ENCODE results near the gene ASIC2.

The ASIC2 gene

DNA sequence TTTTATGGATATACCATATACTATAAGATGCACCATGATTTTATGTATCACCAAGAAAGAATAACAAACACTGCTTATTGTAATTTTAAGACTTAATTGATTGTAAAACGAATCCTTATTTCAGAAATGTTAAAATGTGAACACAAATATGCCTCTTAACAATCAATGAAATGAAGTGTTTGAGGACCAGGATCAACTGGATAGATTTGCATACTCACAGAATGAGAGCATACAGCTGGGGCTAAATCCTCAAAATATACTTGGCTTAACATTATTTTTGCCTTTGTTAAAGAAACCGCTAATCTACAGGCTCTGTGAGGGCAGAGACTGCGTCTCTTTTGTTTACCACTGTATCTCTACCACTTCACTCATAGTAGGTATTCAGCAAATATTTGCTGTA, 207.8 kb downstream of the ASIC2 start:
- TF ChIP-seq, protein P1, sequence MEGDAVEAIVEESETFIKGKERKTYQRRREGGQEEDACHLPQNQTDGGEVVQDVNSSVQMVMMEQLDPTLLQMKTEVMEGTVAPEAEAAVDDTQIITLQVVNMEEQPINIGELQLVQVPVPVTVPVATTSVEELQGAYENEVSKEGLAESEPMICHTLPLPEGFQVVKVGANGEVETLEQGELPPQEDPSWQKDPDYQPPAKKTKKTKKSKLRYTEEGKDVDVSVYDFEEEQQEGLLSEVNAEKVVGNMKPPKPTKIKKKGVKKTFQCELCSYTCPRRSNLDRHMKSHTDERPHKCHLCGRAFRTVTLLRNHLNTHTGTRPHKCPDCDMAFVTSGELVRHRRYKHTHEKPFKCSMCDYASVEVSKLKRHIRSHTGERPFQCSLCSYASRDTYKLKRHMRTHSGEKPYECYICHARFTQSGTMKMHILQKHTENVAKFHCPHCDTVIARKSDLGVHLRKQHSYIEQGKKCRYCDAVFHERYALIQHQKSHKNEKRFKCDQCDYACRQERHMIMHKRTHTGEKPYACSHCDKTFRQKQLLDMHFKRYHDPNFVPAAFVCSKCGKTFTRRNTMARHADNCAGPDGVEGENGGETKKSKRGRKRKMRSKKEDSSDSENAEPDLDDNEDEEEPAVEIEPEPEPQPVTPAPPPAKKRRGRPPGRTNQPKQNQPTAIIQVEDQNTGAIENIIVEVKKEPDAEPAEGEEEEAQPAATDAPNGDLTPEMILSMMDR (IDR thresholded peaks at IDR 0.05; ENCODE audit: low read depth, low read length, missing control alignments), result no peak
- no peak for DNase-seq (ENCODE audit: extremely low read depth, low read depth)
- H3K4me3 ChIP-seq (replicated peaks; ENCODE audit: low read depth, low read length), result no peak overlapping the region

DNA sequence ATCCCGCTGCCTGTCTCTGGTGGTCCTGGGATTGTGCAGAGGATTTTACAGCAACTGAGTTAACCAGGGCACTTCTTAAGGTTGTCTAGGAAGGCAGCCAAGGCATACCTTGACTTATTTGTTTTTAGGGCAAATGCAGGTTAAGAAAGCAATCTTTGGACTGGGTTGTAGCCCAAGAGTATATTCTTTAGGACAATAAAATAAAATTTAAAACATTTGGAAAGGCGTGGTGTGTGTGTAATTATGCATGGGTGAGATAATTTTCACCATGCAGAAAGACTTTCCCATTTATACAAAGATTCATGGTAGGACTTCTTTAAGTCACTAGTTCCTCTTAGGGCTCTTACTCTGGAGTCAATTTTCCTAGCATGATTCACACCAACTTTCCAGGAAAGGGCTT, 208.3 kb downstream of the ASIC2 start:
- TF ChIP-seq, protein P1 (IDR thresholded peaks at IDR 0.05; ENCODE audit: low read depth, low read length, missing control alignments), result no peak
- H3K4me3 ChIP-seq (replicated peaks; ENCODE audit: low read depth, low read length), result no peak overlapping the region
- no peak for DNase-seq (ENCODE audit: extremely low read depth, low read depth)

DNA sequence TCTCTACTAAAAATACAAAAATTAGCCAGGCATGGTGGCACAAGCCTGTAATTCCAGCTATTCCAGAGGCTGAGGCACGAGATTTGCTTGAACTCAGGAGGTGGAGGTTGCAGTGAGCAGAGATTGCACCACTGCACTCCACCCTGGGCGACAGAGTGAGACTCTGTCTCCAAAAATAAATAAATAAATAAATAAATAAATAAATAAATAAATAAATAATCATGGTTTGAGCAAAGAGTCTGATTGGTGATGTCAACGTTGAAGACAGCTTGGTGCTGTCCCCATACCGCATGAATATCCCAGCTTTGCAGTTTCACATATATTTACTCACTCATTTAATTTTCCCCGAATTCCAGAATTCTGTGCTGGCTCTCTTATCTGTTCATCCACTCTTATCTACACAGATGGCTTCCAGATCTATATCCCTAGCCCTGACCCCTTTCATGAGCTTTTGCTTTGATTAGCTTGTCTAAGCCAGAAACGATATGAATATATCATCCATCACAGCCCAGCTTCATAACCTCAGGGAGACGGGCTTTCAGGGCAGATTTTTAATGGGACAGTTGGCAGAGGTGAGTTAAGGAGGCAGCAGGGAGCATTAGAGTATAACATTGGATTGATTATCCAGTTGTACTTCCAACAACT, 210.4 kb downstream of the ASIC2 start:
- no peak overlapping the region for H3K4me3 ChIP-seq (replicated peaks; ENCODE audit: low read depth, low read length)
- DNase-seq (ENCODE audit: extremely low read depth, low read depth), result no peak
- TF ChIP-seq, protein P1 (IDR thresholded peaks at IDR 0.05; ENCODE audit: low read depth, low read length, missing control alignments), result no peak

GRCh38 chr17:33080091-33080490, 213.0 kb downstream of the ASIC2 start:
- DNase-seq (ENCODE audit: extremely low read depth, low read depth), result no peak
- TF ChIP-seq, protein P1 (IDR thresholded peaks at IDR 0.05; ENCODE audit: low read depth, low read length, missing control alignments), result no peak
- H3K4me3 ChIP-seq (replicated peaks; ENCODE audit: low read depth, low read length), result no peak overlapping the region

- DNase-seq (ENCODE audit: extremely low read depth, low read depth), result no peak
- TF ChIP-seq, protein P1 (IDR thresholded peaks at IDR 0.05; ENCODE audit: low read depth, low read length, missing control alignments), result no peak
- no peak overlapping the region for H3K4me3 ChIP-seq (replicated peaks; ENCODE audit: low read depth, low read length)
These were observed 213.9 kb downstream of the ASIC2 start for GRCh38 chr17:33079201-33079600.

DNA sequence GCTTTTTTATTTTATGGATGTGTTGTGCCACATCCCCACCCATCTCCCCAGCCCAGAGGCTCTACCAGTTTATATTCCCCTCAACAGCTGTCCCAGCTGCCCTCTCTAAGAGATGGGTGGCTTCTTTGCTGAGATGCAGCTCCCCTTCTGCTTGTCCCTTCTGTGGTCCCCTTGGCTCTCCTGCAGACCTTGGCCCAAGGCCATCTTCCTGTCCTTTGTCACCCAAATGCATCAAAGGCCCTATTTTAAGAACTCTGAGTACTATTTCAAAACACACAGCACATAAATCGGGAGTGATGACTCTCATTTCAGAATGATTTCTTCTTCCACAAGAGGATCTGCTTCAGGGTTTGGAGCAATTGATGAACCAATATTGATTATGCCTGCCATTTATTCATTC, 216.1 kb downstream of the ASIC2 start:
- no peak for DNase-seq (ENCODE audit: extremely low read depth, low read depth)
- no peak overlapping the region for H3K4me3 ChIP-seq (replicated peaks; ENCODE audit: low read depth, low read length)
- TF ChIP-seq, protein P1 (IDR thresholded peaks at IDR 0.05; ENCODE audit: low read depth, low read length, missing control alignments), result no peak

DNA sequence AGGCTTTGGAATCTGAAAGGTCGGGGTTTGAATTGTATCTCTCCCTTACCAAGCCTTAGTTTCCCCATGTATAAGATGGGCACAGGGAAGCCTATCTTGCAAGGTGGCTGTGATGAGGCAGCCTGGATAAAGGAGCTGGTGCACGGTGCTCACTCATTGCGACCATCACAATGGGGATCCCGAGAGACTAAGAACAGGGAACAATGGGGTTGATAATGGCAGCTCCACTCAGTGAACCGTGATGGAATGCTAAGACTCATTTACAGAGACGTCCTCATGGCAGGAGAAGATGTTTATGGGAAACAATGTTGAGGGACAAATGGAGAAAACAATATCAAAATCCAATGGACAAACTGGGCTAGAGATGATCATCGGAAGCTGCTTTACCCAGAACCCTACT, 219.7 kb downstream of the ASIC2 start:
- DNase-seq (ENCODE audit: extremely low read depth, low read depth), result no peak
- TF ChIP-seq, protein P1 (IDR thresholded peaks at IDR 0.05; ENCODE audit: low read depth, low read length, missing control alignments), result no peak
- no peak overlapping the region for H3K4me3 ChIP-seq (replicated peaks; ENCODE audit: low read depth, low read length)
